ENCODE results near the gene PRTFDC1.

- TF ChIP-seq CTCF (IDR thresholded peaks at IDR 0.05; ENCODE audit: control extremely low read depth in 1 of 3, insufficient read depth in 1 of 3, low read depth in 1 of 3, low read length in 3 of 3) (no peak), POLR2A (IDR thresholded peaks at IDR 0.05; ENCODE audit: control extremely low read depth in 1 of 2, low read depth in 2 of 2, low read length in 2 of 2) (no peak), SP1 (IDR thresholded peaks at IDR 0.05; ENCODE audit: low read depth, low read length) (no peak), SAP30 (IDR thresholded peaks at IDR 0.05; ENCODE audit: insufficient read depth, insufficient replicate concordance, low read length) (no peak), CHD2 (IDR thresholded peaks at IDR 0.05; ENCODE audit: low read length) (no peak), POU5F1 (IDR thresholded peaks at IDR 0.05; ENCODE audit: low read depth, low read length) (no peak), SP4 (IDR thresholded peaks at IDR 0.05; ENCODE audit: low read length) (no peak), MAFK (IDR thresholded peaks at IDR 0.05; ENCODE audit: low read depth, low read length) (no peak), PHF8 (conservative IDR thresholded peaks at IDR 0.05; ENCODE audit: low read depth, low read length) (no peak), CBX8 (IDR thresholded peaks at IDR 0.05; ENCODE audit: borderline replicate concordance, low read depth, low read length) (no peak), RNF2 (IDR thresholded peaks at IDR 0.05; ENCODE audit: borderline replicate concordance, low read depth, low read length, missing control alignments, poor library complexity, severe bottlenecking) (no peak)
These were observed 148.0 kb downstream of the PRTFDC1 start for GRCh38 chr10:24804392-24804791.

All from H1 (cell line).